Epithelial cell of esophagus (primary cell): Measurements from ENCODE around the gene TCERG1L.

Source experiments
- DNase-seq: peaks from one replicate; pipeline ENCODE4 v3.0.0; 2010; ENCODE audit warnings: low read depth
- H3K4me3 ChIP-seq: 2 replicates; pipeline ENCODE4 v1.5.1; 2011; ENCODE audit warnings: mild to moderate bottlenecking, low read length, control low read depth
- CTCF ChIP-seq: IDR thresholded peaks from 2 replicates; pipeline ENCODE4 v1.5.1; 2011; ENCODE audit warnings: low read depth, mild to moderate bottlenecking, low read length, control low read depth, inconsistent platforms; ENCODE audit not compliant: insufficient read depth; ENCODE audit errors: missing control alignments

The TCERG1L gene

GRCh38 chr10:131146790-131147189, 164.7 kb downstream of the TCERG1L start:
- TF ChIP-seq CTCF = no peak
- no peak overlapping the region for H3K4me3 ChIP-seq
- no peak for DNase-seq

GRCh38 chr10:131145756-131146155, 165.8 kb downstream of the TCERG1L start:
- no peak for DNase-seq
- TF ChIP-seq CTCF = no peak
- H3K4me3 ChIP-seq = no peak overlapping the region

- no peak overlapping the region for H3K4me3 ChIP-seq
- no peak for TF ChIP-seq CTCF
- no peak for DNase-seq
Observed at GRCh38 chr10:131144711-131145375, 166.7 kb downstream of the TCERG1L start.

GRCh38 chr10:131144196-131144595, 167.3 kb downstream of the TCERG1L start:
- no peak overlapping the region for H3K4me3 ChIP-seq
- no peak for TF ChIP-seq CTCF
- DNase-seq = no peak

GRCh38 chr10:131143425-131144165, 167.9 kb downstream of the TCERG1L start:
- DNase-seq = no peak
- no peak for TF ChIP-seq CTCF
- H3K4me3 ChIP-seq = no peak overlapping the region

- no peak overlapping the region for H3K4me3 ChIP-seq
- no peak for TF ChIP-seq CTCF
- no peak for DNase-seq
Observed at GRCh38 chr10:131142517-131143380, 168.8 kb downstream of the TCERG1L start.
